Vagina (tissue), 2 donors: Measurements from ENCODE around the gene ACOXL. TPM values are rescaled to one million over a fixed set of nuclear protein-coding genes. Genes with fewer than 3 reads are reported as not detected.

Experiments used
- DNase-seq, 2 donors: peaks; one replicate each; pipeline ENCODE4 v3.0.0-alpha.2; 2017; ENCODE audit errors: extremely low spot score in 2 of 2
- H3K27ac ChIP-seq: fragments of 200-600 bp; sonication (generic); one replicate; pipeline ENCODE4 v1.5.1; 2019
- H3K27me3 ChIP-seq: fragments of 200-600 bp; sonication (generic); one replicate; pipeline ENCODE4 v1.5.1; 2019
- H3K36me3 ChIP-seq, 2 donors: fragments of 200-600 bp; sonication (generic); one replicate each; pipeline ENCODE4 v1.5.1; 2017 to 2019
- H3K4me1 ChIP-seq: fragments of 200-600 bp; sonication (generic); one replicate; pipeline ENCODE4 v1.5.1; 2019
- H3K4me3 ChIP-seq, 2 donors: fragments of 200-600 bp; sonication (generic); 1 replicate in 1 of 2; 2 replicates in 1 of 2; pipeline ENCODE4 v1.5.1; 2016 to 2019
- H3K9me3 ChIP-seq: fragments of 200-600 bp; sonication (generic); one replicate; pipeline ENCODE4 v1.5.1; 2019
- CTCF ChIP-seq, 3 experiments: fragments of 450-650 bp in 2 of 3; fragments of 200-600 bp in 1 of 3; sonication (generic) in 1 of 3; IDR thresholded peaks; one replicate each; pipeline ENCODE4 v1.5.1; 2017 to 2019; ENCODE audit warnings: antibody characterized with exemption in 3 of 3, mild to moderate bottlenecking in 2 of 3, moderate library complexity in 2 of 3
- POLR2A ChIP-seq, 2 donors: fragments of 450-650 bp; IDR thresholded peaks; one replicate each; pipeline ENCODE4 v1.6.1; 2017; ENCODE audit warnings: antibody characterized with exemption in 2 of 2, mild to moderate bottlenecking in 2 of 2, moderate library complexity in 2 of 2
- POLR2AphosphoS5 ChIP-seq, 2 donors: sonication (generic); formaldehyde crosslinking; IDR thresholded peaks; one replicate each; pipeline ENCODE4 v1.9.0; 2017; ENCODE audit warnings: antibody characterized with exemption in 2 of 2, mild to moderate bottlenecking in 2 of 2, low read depth in 1 of 2; ENCODE audit not compliant: insufficient read depth in 1 of 2
- intact Hi-C: fragments of 100-400 bp; cut with DNase I; formaldehyde crosslinking; loops from one replicate; pipeline ENCODE4 v1.15.1; 2023
- total RNA-seq: library from RNA; depleted of rRNA; stranded (reverse); fragments of >200 nt; gene quantifications from one replicate; pipeline ENCODE4 v1.2.3, GENCODE V29; 2016

ACOXL gene
- total RNA-seq, 1 donor from 2014 or later: not detected

GRCh38 chr2:110927526-110927925, 195.2 kb downstream of the ACOXL start:
- TF ChIP-seq CTCF (IDR thresholded peaks at IDR 0.05) (no peak), POLR2AphosphoS5 (IDR thresholded peaks at IDR 0.05; ENCODE audit: insufficient read depth in 1 of 2, low read depth in 1 of 2) (no peak), POLR2A (IDR thresholded peaks at IDR 0.05) (no peak)
- Histone ChIP-seq H3K4me3 (no peak overlapping the region), H3K9me3 (no peaks in the 10 kb centered on the region), H3K36me3 (no peaks in the 10 kb centered on the region), H3K27me3 (no peaks in the 10 kb centered on the region), H3K4me1 (no peaks in the 10 kb centered on the region), H3K27ac (no peak overlapping the region)
- DNase-seq: no peak
- intact Hi-C loops: no loop called here

GRCh38 chr2:110929528-110929927, 197.2 kb downstream of the ACOXL start:
- DNase-seq: no peak
- H3K27ac ChIP-seq: no peak overlapping the region
- TF ChIP-seq CTCF (IDR thresholded peaks at IDR 0.05) (no peak), POLR2A (IDR thresholded peaks at IDR 0.05) (no peak), POLR2AphosphoS5 (IDR thresholded peaks at IDR 0.05; ENCODE audit: insufficient read depth in 1 of 2, low read depth in 1 of 2) (no peak)
- H3K27me3 ChIP-seq: no peaks in the 10 kb centered on the region
- no peaks in the 10 kb centered on the region for H3K9me3 ChIP-seq
- H3K4me1 ChIP-seq: no peaks in the 10 kb centered on the region
- H3K36me3 ChIP-seq: no peaks in the 10 kb centered on the region
- no peak overlapping the region for H3K4me3 ChIP-seq
- intact Hi-C loops: no loop called here

GRCh38 chr2:110931648-110932047, 199.3 kb downstream of the ACOXL start:
- no peak for DNase-seq
- Histone ChIP-seq H3K4me3 (no peak overlapping the region), H3K36me3 (no peaks in the 10 kb centered on the region), H3K4me1 (no peaks in the 10 kb centered on the region), H3K27me3 (no peaks in the 10 kb centered on the region), H3K9me3 (no peaks in the 10 kb centered on the region), H3K27ac (no peak overlapping the region)
- intact Hi-C loops: no loop called here
- TF ChIP-seq POLR2A (IDR thresholded peaks at IDR 0.05): no peak
- TF ChIP-seq POLR2AphosphoS5 (IDR thresholded peaks at IDR 0.05; ENCODE audit: insufficient read depth in 1 of 2, low read depth in 1 of 2): no peak
- no peak for TF ChIP-seq CTCF (IDR thresholded peaks at IDR 0.05)

- no peak overlapping the region for H3K27ac ChIP-seq
- no peaks in the 10 kb centered on the region for H3K36me3 ChIP-seq
- intact Hi-C loops: no loop called here
Measured at GRCh38 chr2:110933420-110933819, 201.0 kb downstream of the ACOXL start.

GRCh38 chr2:110934948-110935347, 202.6 kb downstream of the ACOXL start:
- intact Hi-C loops: no loop called here
- DNase-seq: no peak
- Histone ChIP-seq H3K9me3 (no peaks in the 10 kb centered on the region), H3K27me3 (no peaks in the 10 kb centered on the region), H3K27ac (no peak overlapping the region), H3K4me1 (no peaks in the 10 kb centered on the region), H3K4me3 (no peak overlapping the region), H3K36me3 (no peaks in the 10 kb centered on the region)
- TF ChIP-seq CTCF (IDR thresholded peaks at IDR 0.05): no peak
- no peak for TF ChIP-seq POLR2A (IDR thresholded peaks at IDR 0.05)
- TF ChIP-seq POLR2AphosphoS5 (IDR thresholded peaks at IDR 0.05; ENCODE audit: insufficient read depth in 1 of 2, low read depth in 1 of 2): no peak

More at GRCh38 chr2:110933420-110933819, 201.0 kb downstream of the ACOXL start:
- Histone ChIP-seq H3K27me3 (no peaks in the 10 kb centered on the region), H3K4me1 (no peaks in the 10 kb centered on the region), H3K4me3 (no peak overlapping the region), H3K9me3 (no peaks in the 10 kb centered on the region)
- no peak for DNase-seq
- TF ChIP-seq CTCF (IDR thresholded peaks at IDR 0.05) (no peak), POLR2A (IDR thresholded peaks at IDR 0.05) (no peak), POLR2AphosphoS5 (IDR thresholded peaks at IDR 0.05; ENCODE audit: insufficient read depth in 1 of 2, low read depth in 1 of 2) (no peak)
